ENCODE results near the gene FUT7. TPM values are rescaled to one million over a fixed set of nuclear protein-coding genes. Genes with fewer than 3 reads are reported as not detected.

FUT7 gene
- total and polyA plus RNA-seq, 2 of the 8 experiments (the other 6 are each of a cell fraction or from before 2014, with no cell fraction given), result not detected

DNA sequence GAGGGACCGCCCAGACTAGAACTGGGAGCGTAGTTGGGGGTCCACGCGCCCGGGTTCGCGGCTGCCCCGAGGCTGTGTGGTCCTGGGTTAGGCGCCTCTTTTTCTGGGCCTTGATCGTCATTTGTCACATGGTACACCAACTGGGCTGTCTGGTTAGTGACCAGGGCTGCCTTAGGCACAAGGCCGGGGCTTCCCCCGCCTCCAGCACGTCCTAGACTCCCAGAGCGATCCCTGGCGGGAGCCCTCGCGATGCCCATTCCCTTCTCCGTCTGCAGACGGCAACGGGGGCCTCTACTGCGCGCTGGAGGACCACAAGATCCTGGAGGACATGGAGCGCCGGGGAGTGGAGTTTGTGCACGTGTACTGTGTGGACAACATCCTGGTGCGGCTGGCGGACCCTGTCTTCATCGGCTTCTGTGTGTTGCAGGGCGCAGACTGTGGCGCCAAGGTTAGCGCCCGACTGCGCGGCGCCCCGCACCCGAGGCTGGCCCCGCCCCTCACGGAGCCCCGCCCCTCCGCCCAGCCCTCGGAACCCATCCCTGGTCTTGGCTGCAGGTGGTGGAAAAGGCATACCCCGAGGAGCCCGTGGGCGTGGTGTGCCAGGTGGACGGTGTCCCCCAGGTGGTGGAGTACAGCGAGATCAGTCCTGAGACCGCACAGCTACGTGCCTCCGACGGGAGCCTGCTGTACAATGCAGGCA lies 47.0 kb upstream of the FUT7 start (continued):
- TF ChIP-seq, protein P1, sequence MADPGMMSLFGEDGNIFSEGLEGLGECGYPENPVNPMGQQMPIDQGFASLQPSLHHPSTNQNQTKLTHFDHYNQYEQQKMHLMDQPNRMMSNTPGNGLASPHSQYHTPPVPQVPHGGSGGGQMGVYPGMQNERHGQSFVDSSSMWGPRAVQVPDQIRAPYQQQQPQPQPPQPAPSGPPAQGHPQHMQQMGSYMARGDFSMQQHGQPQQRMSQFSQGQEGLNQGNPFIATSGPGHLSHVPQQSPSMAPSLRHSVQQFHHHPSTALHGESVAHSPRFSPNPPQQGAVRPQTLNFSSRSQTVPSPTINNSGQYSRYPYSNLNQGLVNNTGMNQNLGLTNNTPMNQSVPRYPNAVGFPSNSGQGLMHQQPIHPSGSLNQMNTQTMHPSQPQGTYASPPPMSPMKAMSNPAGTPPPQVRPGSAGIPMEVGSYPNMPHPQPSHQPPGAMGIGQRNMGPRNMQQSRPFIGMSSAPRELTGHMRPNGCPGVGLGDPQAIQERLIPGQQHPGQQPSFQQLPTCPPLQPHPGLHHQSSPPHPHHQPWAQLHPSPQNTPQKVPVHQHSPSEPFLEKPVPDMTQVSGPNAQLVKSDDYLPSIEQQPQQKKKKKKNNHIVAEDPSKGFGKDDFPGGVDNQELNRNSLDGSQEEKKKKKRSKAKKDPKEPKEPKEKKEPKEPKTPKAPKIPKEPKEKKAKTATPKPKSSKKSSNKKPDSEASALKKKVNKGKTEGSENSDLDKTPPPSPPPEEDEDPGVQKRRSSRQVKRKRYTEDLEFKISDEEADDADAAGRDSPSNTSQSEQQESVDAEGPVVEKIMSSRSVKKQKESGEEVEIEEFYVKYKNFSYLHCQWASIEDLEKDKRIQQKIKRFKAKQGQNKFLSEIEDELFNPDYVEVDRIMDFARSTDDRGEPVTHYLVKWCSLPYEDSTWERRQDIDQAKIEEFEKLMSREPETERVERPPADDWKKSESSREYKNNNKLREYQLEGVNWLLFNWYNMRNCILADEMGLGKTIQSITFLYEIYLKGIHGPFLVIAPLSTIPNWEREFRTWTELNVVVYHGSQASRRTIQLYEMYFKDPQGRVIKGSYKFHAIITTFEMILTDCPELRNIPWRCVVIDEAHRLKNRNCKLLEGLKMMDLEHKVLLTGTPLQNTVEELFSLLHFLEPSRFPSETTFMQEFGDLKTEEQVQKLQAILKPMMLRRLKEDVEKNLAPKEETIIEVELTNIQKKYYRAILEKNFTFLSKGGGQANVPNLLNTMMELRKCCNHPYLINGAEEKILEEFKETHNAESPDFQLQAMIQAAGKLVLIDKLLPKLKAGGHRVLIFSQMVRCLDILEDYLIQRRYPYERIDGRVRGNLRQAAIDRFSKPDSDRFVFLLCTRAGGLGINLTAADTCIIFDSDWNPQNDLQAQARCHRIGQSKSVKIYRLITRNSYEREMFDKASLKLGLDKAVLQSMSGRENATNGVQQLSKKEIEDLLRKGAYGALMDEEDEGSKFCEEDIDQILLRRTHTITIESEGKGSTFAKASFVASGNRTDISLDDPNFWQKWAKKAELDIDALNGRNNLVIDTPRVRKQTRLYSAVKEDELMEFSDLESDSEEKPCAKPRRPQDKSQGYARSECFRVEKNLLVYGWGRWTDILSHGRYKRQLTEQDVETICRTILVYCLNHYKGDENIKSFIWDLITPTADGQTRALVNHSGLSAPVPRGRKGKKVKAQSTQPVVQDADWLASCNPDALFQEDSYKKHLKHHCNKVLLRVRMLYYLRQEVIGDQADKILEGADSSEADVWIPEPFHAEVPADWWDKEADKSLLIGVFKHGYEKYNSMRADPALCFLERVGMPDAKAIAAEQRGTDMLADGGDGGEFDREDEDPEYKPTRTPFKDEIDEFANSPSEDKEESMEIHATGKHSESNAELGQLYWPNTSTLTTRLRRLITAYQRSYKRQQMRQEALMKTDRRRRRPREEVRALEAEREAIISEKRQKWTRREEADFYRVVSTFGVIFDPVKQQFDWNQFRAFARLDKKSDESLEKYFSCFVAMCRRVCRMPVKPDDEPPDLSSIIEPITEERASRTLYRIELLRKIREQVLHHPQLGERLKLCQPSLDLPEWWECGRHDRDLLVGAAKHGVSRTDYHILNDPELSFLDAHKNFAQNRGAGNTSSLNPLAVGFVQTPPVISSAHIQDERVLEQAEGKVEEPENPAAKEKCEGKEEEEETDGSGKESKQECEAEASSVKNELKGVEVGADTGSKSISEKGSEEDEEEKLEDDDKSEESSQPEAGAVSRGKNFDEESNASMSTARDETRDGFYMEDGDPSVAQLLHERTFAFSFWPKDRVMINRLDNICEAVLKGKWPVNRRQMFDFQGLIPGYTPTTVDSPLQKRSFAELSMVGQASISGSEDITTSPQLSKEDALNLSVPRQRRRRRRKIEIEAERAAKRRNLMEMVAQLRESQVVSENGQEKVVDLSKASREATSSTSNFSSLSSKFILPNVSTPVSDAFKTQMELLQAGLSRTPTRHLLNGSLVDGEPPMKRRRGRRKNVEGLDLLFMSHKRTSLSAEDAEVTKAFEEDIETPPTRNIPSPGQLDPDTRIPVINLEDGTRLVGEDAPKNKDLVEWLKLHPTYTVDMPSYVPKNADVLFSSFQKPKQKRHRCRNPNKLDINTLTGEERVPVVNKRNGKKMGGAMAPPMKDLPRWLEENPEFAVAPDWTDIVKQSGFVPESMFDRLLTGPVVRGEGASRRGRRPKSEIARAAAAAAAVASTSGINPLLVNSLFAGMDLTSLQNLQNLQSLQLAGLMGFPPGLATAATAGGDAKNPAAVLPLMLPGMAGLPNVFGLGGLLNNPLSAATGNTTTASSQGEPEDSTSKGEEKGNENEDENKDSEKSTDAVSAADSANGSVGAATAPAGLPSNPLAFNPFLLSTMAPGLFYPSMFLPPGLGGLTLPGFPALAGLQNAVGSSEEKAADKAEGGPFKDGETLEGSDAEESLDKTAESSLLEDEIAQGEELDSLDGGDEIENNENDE (IDR thresholded peaks at IDR 0.05; ENCODE audit: insufficient replicate concordance, low read length), result no peak
- no peak for TF ChIP-seq ASH2L (IDR thresholded peaks at IDR 0.05; ENCODE audit: low read length)
- TF ChIP-seq EZH2 (IDR thresholded peaks at IDR 0.05; ENCODE audit: low read depth, low read length, severe bottlenecking), result peak; percentile 55
- TF ChIP-seq TAF1 (IDR thresholded peaks at IDR 0.05; ENCODE audit: low read depth, low read length), result no peak
- peak; percentile 18; the same call in 1 of the 2 replicates for TF ChIP-seq SUZ12 (IDR thresholded peaks at IDR 0.05; ENCODE audit: low read length)
- TF ChIP-seq, protein P2, sequence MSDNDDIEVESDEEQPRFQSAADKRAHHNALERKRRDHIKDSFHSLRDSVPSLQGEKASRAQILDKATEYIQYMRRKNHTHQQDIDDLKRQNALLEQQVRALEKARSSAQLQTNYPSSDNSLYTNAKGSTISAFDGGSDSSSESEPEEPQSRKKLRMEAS (IDR thresholded peaks at IDR 0.05), result peak; percentile 37
- TF ChIP-seq, protein P3, sequence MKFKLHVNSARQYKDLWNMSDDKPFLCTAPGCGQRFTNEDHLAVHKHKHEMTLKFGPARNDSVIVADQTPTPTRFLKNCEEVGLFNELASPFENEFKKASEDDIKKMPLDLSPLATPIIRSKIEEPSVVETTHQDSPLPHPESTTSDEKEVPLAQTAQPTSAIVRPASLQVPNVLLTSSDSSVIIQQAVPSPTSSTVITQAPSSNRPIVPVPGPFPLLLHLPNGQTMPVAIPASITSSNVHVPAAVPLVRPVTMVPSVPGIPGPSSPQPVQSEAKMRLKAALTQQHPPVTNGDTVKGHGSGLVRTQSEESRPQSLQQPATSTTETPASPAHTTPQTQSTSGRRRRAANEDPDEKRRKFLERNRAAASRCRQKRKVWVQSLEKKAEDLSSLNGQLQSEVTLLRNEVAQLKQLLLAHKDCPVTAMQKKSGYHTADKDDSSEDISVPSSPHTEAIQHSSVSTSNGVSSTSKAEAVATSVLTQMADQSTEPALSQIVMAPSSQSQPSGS (IDR thresholded peaks at IDR 0.05; ENCODE audit: low read length), result no peak
